NCI-H1694 treated with DMSO at 0.1 percent for 48 hours (cell line): ENCODE data around the gene SLC27A2.
"Not testable (repeated sequence)": the region's sequence is repeated elsewhere in the genome, so short reads cannot be mapped to it uniquely, and the experiment has no call there.

ENCODE experiments used
- DNase-seq: peaks from one replicate; lab custom pipeline; 2025; lab: John Stamatoyannopoulos, UW

Gene SLC27A2

GRCh38 chr15:50181969-50182218, at the start of gene SLC27A2:
Gene SLC27A2 (plus strand): TSS chr15:50182196. CDS start chr15:50182428, 232 bp downstream.
- DNase-seq: no peak

DNA sequence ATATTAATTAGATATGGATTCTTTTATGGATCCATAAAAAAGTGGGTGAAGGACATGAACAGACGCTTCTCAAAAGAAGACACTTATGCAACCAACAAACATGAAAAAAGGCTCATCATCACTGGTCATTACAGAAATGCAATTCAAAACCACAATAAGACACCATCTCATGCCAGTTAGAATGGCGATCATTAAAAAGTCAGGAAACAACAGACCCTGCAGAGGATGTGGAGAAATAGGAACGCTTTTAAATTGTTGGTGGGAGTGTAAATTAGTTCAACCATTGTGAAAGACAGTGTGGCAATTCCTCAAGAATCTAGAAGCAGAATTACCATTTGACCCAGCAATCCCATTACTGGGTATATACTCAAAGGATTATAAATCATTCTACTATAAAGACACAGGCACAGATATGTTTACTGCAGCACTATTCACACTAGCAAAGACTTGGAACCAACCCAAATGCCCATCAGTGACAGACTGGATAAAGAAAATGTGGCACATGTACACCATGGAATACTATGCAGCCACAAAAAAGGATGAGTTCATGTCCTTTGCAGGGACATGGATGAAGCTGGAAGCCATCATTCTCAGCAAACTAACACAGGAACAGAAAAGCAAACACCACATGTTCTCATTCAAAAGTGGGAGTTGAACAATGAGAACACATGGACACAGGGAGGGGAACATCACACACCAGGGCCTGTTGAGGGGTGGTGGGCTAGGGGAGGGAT, 49.6 kb upstream of the SLC27A2 start:
- DNase-seq: not testable (repeated sequence)

DNA sequence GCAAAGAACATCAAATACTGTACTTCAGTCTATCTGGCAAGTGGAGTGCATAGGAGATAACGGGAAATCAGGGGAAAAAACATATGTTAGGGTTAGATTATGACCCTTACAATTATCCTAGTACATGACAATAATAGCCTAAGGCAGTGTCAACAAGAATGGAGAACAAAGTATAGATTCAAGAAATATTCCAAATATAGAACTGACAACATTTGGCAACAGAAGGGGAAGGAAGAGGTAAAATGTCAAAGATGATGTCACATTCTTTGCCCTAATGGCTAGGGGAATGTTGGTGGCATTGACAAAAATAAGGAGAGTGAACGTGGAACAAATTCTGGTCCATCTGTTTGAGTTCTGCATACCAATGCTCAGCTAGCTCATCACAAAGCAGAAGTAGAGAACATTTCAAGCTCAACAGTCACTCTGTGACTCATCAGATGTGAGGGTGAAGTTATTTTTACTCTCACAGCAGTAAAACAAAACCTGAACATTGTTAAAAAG, 47.4 kb upstream of the SLC27A2 start:
- no peak for DNase-seq

GRCh38 chr15:50135031-50135551, 46.9 kb upstream of the SLC27A2 start:
- DNase-seq: no peak

DNA sequence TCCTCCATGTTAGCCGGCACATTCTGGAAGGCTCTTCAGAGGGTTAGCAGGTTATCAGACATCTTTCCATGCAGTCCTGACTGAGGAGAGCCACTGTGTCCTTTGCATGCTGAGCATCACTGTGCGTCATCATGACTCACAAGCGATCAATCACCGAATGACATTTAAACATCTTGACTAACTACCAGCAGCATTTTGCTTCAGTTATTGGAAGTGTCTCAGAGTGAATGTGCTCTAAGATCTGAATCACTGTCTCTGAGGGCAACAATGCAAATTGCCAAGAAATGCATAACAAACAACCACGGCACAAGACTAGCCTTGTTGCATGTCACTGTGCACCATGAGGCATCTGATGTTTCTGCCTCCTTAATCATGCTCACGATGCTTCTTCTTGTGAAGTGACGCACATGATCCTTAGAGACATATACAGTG, 44.6 kb upstream of the SLC27A2 start:
- DNase-seq: no peak

DNA sequence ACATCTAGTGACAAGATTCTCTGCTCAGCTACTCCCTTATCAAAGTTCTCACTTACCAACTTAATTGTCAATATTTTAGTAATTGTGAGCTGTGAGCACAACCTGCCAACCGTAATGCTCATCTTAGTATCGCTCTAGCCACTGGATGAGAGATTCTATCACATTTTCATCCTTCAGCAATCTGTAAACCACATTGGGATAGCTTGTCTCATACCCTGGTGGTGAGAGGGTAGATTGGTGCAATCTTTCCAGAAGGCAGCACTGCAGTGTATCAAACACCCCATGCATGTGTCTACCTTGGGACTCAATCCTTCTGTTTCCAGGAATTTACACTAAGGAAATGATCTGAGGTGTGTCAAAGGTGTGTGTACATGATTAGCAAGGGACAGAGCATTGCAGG, 44.1 kb upstream of the SLC27A2 start:
- DNase-seq: no peak

DNA sequence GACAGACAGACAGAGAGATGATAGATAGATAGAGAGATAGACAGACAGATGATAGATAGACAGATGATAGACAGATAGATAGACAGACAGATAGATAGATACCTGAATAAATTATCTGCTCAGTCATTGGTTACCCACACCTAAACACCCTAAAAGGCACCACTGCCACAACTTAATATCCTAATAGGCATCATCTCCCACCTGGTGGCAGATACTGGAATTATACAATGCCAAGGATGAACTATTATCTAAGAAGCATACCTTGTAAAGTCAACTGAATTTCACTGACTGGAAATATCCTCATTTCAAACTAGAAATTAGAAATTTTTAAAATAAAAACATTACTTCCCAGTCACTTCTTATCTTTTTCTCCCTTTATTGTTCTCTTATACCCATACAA, 43.6 kb upstream of the SLC27A2 start:
- no peak for DNase-seq

- no peak for DNase-seq
Measured at GRCh38 chr15:50140098-50140497, 41.9 kb upstream of the SLC27A2 start.

DNA sequence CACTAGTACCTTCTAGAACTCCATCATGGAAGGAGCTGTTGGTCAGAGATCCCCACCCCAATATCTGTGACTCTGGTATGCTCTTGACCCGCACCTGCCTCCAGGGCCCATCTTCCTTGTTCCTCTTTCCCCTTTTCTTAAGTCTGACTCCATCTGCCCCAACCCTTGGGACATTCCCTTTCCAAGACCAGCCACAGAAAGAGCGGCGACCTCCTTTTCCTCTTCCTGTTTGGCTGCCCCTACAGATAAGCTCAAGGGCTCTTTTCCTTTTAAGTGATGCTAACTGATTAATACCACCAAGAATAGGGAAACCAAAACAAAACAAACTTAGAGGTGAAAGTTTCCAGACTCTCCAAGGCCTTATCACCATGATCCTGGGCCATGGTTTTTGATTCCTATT, 41.0 kb upstream of the SLC27A2 start:
- DNase-seq: no peak

DNA sequence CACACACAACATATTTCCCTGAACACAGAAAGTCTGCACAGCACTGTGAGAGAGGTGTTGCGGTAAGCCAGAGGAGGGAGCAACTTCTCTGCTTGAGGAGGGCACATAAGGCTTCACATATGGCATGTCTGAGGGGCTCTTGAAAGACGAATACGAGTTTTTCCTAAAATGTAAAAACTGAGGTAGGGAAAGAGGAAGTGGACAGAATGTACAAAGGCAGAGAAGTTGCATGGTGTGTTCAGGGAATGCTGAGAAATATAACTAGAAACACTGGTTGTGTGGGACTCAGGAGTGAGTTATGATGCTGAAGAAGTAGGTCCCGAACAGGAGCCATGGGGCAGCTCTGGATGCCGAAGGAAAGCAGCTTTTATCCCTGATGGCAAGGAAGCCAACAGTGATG, 40.1 kb upstream of the SLC27A2 start:
- DNase-seq: no peak

- DNase-seq: no peak
Measured at GRCh38 chr15:50143255-50143860, 38.6 kb upstream of the SLC27A2 start.

GRCh38 chr15:50144341-50145120, 37.5 kb upstream of the SLC27A2 start:
- no peak for DNase-seq

DNA sequence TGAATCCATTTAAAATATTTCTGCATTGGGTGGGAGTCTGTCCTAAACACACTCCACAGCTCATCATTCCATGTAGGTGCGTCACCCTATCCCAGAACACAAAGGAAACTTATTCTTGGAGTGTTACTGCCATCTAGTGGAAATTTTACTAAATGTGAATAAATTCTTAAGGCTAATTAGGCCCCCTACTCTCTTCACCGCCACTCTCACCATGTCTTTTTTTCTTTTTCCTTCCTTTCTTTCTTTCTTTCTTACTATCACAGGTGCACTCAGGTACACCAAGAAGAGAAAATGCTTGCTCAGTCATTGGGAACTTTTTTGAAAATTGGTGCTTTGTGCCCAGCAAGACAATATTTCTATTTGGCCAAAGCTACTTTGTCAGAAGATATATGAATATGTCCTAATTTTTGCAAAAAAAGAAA, 36.5 kb upstream of the SLC27A2 start:
- DNase-seq: peak; percentile 63

- DNase-seq: no peak
Measured at GRCh38 chr15:50146632-50147031, 35.4 kb upstream of the SLC27A2 start.

- no peak for DNase-seq
Measured at GRCh38 chr15:50148362-50148963, 33.5 kb upstream of the SLC27A2 start.

GRCh38 chr15:50149090-50149489, 32.9 kb upstream of the SLC27A2 start:
- DNase-seq: no peak

- no peak for DNase-seq
Measured at GRCh38 chr15:50150349-50150748, 31.6 kb upstream of the SLC27A2 start.

GRCh38 chr15:50150851-50151250, 31.1 kb upstream of the SLC27A2 start:
- DNase-seq: no peak

DNA sequence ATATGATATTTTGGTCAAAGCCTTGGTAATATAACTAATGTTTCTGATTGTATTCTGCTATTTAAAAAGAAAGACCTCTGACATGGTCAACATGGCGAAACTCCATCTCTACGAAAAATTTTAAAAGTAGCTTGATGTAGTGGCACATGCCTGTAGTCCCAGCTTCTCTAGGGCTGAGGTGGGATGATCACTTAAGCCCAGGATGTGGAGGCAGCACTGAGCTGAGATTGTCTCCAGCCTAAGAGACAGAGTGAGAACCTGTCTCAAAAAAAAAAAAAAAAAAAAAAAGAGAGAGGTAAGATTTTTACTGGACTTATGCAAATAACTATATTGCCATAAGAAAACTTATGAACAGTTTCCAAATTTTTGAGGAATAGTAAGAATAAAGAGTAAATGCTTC, 30.5 kb upstream of the SLC27A2 start:
- no peak for DNase-seq

DNA sequence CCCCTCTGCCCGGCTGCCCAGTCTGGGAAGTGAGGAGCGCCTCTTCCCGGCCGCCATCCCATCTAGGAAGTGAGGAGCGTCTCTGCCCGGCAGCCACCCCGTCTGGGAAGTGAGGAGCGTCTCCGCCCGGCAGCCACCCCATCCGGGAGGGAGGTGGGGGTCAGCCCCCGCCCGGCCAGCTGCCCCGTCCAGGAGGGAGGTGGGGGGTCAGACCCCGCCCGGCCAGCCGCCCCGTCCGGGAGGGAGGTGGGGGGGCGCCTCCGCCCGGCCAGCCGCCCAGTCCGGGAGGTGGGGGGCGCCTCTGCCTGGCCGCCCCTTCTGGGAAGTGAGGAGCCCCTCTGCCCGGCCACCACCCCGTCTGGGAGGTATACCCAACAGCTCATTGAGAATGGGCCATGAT, 23.8 kb upstream of the SLC27A2 start:
- not testable (repeated sequence) for DNase-seq

- no peak for DNase-seq
Measured at GRCh38 chr15:50162969-50163718, 18.9 kb upstream of the SLC27A2 start.
